A549 (cell line): Measurements from ENCODE around the gene C16orf92. TPM values are rescaled to one million over a fixed set of nuclear protein-coding genes. Genes with fewer than 3 reads are reported as not detected.

Experiments used
- ATAC-seq, 2 experiments: fragments of 200-7000 bp in 1 of 2; fragments of >200 bp in 1 of 2; cut with Nextera tagmentation in 1 of 2; cut with Tn5 transposase in 1 of 2; 3 replicates each; pipeline versions ENCODE4 v1.8.0 to v1.9.1; 2018 to 2020; ENCODE audit warnings: mild to moderate bottlenecking in 1 of 2, moderate library complexity in 1 of 2
- CTCF ChIA-PET: fragments of 300-600 bp; sonication (Branson Sonifier 250); formaldehyde crosslinking; extraction: SDS; loops from one replicate; lab custom pipeline; 2021; ENCODE audit warnings: antibody characterized with exemption, inconsistent platforms; lab: Yijun Ruan, JAX
- POLR2A ChIA-PET: fragments of 350-600 bp; formaldehyde crosslinking; extraction: SDS; loops from one replicate; lab custom pipeline; 2021; ENCODE audit warnings: antibody characterized with exemption, inconsistent platforms; lab: Yijun Ruan, JAX
- DNase-seq, 2 experiments: peaks; one replicate each; pipeline versions ENCODE4 v3.0.0 to v3.0.0-alpha.2; 2011 to 2016; ENCODE audit warnings: low read depth in 1 of 2, low spot score in 1 of 2
- FAIRE-seq: peaks from 2 replicates; lab custom pipeline; 2011; peaks lifted over from hg19 to GRCh38; lab: Jason Lieb, UNC
- H3K27ac ChIP-seq, 2 experiments: fragments of >200 bp; sonication (Bioruptor Twin); formaldehyde crosslinking; 3 replicates each; pipeline ENCODE4 v1.5.1; 2016 to 2017
- H3K4me1 ChIP-seq: fragments of >200 bp; sonication (Bioruptor Twin); formaldehyde crosslinking; 3 replicates; pipeline ENCODE4 v1.6.1; 2016
- H3K4me2 ChIP-seq: fragments of >200 bp; sonication (Bioruptor Twin); formaldehyde crosslinking; 3 replicates; pipeline ENCODE4 v1.6.1; 2016
- H3K4me3 ChIP-seq: fragments of >200 bp; sonication (Bioruptor Twin); formaldehyde crosslinking; 3 replicates; pipeline ENCODE4 v1.5.1; 2016
- H3K9me3 ChIP-seq: fragments of >200 bp; sonication (Bioruptor Twin); formaldehyde crosslinking; 3 replicates; pipeline ENCODE4 v1.6.1; 2016
- BHLHE40 ChIP-seq: IDR thresholded peaks from 2 replicates; pipeline ENCODE4 v1.6.1; 2012; ENCODE audit warnings: low read depth, low read length, inconsistent platforms
- CBX8 ChIP-seq: fragments of 200-600 bp; sonication (generic); IDR thresholded peaks from 2 replicates; pipeline ENCODE4 v1.6.1; 2016
- CEBPB ChIP-seq, 2 experiments: fragments of >200 bp in 1 of 2; sonication (Bioruptor Twin) in 1 of 2; formaldehyde crosslinking in 1 of 2; IDR thresholded peaks; 2 replicates each; pipeline ENCODE4 v1.6.1; 2012 to 2016
- CHD2 ChIP-seq: fragments of 150-350 bp; IDR thresholded peaks from 2 replicates; pipeline ENCODE4 v1.6.1; 2014; ENCODE audit warnings: low read length; ENCODE audit not compliant: partially characterized antibody
- JUN ChIP-seq, 2 experiments: fragments of >200 bp; sonication (Bioruptor Twin); formaldehyde crosslinking; IDR thresholded peaks; 2 replicates in 1 of 2; 3 replicates in 1 of 2; pipeline ENCODE4 v1.6.1; 2016 to 2017
- JUNB ChIP-seq: fragments of >200 bp; sonication (Bioruptor Twin); formaldehyde crosslinking; IDR thresholded peaks from 2 replicates; pipeline ENCODE4 v1.6.1; 2016
- KDM5A ChIP-seq: fragments of 200-600 bp; sonication (generic); IDR thresholded peaks from 2 replicates; pipeline ENCODE4 v1.6.1; 2016; ENCODE audit warnings: antibody characterized with exemption, mild to moderate bottlenecking
- MAFK ChIP-seq: fragments of 450-650 bp; IDR thresholded peaks from 2 replicates; pipeline ENCODE4 v1.6.1; 2014; ENCODE audit not compliant: partially characterized antibody
- MYC ChIP-seq: IDR thresholded peaks from 2 replicates; pipeline ENCODE4 v1.6.1; 2012; ENCODE audit warnings: mild to moderate bottlenecking, inconsistent platforms, low read length, improper control_type of control experiment, borderline replicate concordance
- NFE2L2 ChIP-seq: fragments of 150-350 bp; conservative IDR thresholded peaks from 2 replicates; pipeline ENCODE4 v1.6.1; 2014; ENCODE audit warnings: low read length
- NR3C1 ChIP-seq: fragments of >200 bp; sonication (Bioruptor Twin); formaldehyde crosslinking; IDR thresholded peaks from 3 replicates; pipeline ENCODE4 v1.6.1; 2017
- POLR2AphosphoS2 ChIP-seq: conservative IDR thresholded peaks from 2 replicates; pipeline ENCODE4 v1.6.1; 2012; ENCODE audit warnings: low read length, improper control_type of control experiment, inconsistent platforms
- RAD21 ChIP-seq, 2 experiments: fragments of >200 bp in 1 of 2; sonication (Bioruptor Twin) in 1 of 2; formaldehyde crosslinking in 1 of 2; IDR thresholded peaks in 1 of 2; conservative IDR thresholded peaks in 1 of 2; 2 replicates in 1 of 2; 3 replicates in 1 of 2; pipeline ENCODE4 v1.6.1; 2012 to 2018; ENCODE audit warnings: inconsistent platforms in 1 of 2
- RARB ChIP-seq: fragments of 250-450 bp; sonication (Bioruptor Pico); IDR thresholded peaks from 2 replicates; pipeline ENCODE4 v1.8.0; 2021; ENCODE audit warnings: mild to moderate bottlenecking, moderate library complexity
- TFCP2L1 ChIP-seq: fragments of 250-450 bp; sonication (Bioruptor Pico); IDR thresholded peaks from 2 replicates; pipeline ENCODE4 v1.5.0; 2021; ENCODE audit warnings: mild to moderate bottlenecking
- WGBS: methylation state at CpG from one replicate; pipeline ENCODE4 v1.1.6; 2017; ENCODE audit errors: missing lambda C conversion rate; 5-methylcytosine and 5-hydroxymethylcytosine counted together
- polyA plus RNA-seq, 4 experiments: library from polyadenylated mRNA; depleted of rRNA in 3 of 4; stranded (reverse); fragments of >200 nt; fragmentation: RNase III in 1 of 4; extraction: RNeasy Plus Mini Kit Qiagen cat#74134 plus additional on column Dnase treatment in 1 of 4; gene quantifications; 2 replicates in 3 of 4; 3 replicates in 1 of 4; pipeline ENCODE4 v1.2.3, GENCODE V29; 2011 to 2017
- TF ChIP-seq, protein P1 (sequence below): IDR thresholded peaks from 2 replicates; pipeline ENCODE4 v1.6.1; 2012
- TF ChIP-seq, protein P2 (sequence below): fragments of 250-450 bp; sonication (Bioruptor Pico); IDR thresholded peaks from 2 replicates; pipeline ENCODE4 v1.5.0; 2021; ENCODE audit warnings: mild to moderate bottlenecking, moderate library complexity, borderline replicate concordance
- TF ChIP-seq, protein P3 (sequence below): fragments of 200-600 bp; sonication (generic); IDR thresholded peaks from 2 replicates; pipeline ENCODE4 v1.6.1; 2016; ENCODE audit warnings: antibody characterized with exemption, mild to moderate bottlenecking, moderate library complexity

The C16orf92 gene
- polyA plus RNA-seq, 2 of the 4 experiments (the other 2 are of a cell fraction) = not detected

GRCh38 chr16:30026449-30026848 is 3.5 kb downstream of the C16orf92 start:
- WGBS = 68% methylated on average over 8 of the region's 18 CpGs
- no peak overlapping the region for H3K4me3 ChIP-seq
- no peak overlapping the region for H3K4me2 ChIP-seq
- no peak overlapping the region for H3K27ac ChIP-seq
- no peaks in the 10 kb centered on the region for H3K9me3 ChIP-seq
- H3K4me1 ChIP-seq = 0 out of 3 replicates have a peak, but pooled peaks cover 6% of the 10 kb centered on the region
- TF ChIP-seq, protein P1, sequence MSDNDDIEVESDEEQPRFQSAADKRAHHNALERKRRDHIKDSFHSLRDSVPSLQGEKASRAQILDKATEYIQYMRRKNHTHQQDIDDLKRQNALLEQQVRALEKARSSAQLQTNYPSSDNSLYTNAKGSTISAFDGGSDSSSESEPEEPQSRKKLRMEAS = no peak
- no peak for TF ChIP-seq JUNB
- no peak for TF ChIP-seq NR3C1
- no peak for TF ChIP-seq CEBPB (IDR thresholded peaks at IDR 0.05)
- TF ChIP-seq CBX8 = no peak
- TF ChIP-seq MYC = no peak
- TF ChIP-seq, protein P2, sequence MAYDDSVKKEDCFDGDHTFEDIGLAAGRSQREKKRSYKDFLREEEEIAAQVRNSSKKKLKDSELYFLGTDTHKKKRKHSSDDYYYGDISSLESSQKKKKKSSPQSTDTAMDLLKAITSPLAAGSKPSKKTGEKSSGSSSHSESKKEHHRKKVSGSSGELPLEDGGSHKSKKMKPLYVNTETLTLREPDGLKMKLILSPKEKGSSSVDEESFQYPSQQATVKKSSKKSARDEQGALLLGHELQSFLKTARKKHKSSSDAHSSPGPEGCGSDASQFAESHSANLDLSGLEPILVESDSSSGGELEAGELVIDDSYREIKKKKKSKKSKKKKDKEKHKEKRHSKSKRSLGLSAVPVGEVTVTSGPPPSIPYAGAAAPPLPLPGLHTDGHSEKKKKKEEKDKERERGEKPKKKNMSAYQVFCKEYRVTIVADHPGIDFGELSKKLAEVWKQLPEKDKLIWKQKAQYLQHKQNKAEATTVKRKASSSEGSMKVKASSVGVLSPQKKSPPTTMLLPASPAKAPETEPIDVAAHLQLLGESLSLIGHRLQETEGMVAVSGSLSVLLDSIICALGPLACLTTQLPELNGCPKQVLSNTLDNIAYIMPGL = no peak
- TF ChIP-seq RARB = no peak
- TF ChIP-seq TFCP2L1 (CRISPR knock-in tag) = no peak
- TF ChIP-seq MAFK = no peak
- no peak for TF ChIP-seq JUN (IDR thresholded peaks at IDR 0.05)
- no peak for TF ChIP-seq BHLHE40
- no peak for TF ChIP-seq NFE2L2
- TF ChIP-seq KDM5A = no peak
- TF ChIP-seq POLR2AphosphoS2 = no peak
- TF ChIP-seq, all 56 proteins: peak for 0
- ChIA-PET CTCF (interaction anchor here (1.1 kb wide), 1 partner anchor 21 kb away, joined by 3 read pairs; no protein-coding TSS in a partner anchor), POLR2A (interaction anchor here (0.6 kb wide), 1 partner anchor 64 kb away, joined by 3 read pairs; no protein-coding TSS in a partner anchor)
- DNase-seq (no peak), ATAC-seq (no peak), FAIRE-seq (no peak)

DNA sequence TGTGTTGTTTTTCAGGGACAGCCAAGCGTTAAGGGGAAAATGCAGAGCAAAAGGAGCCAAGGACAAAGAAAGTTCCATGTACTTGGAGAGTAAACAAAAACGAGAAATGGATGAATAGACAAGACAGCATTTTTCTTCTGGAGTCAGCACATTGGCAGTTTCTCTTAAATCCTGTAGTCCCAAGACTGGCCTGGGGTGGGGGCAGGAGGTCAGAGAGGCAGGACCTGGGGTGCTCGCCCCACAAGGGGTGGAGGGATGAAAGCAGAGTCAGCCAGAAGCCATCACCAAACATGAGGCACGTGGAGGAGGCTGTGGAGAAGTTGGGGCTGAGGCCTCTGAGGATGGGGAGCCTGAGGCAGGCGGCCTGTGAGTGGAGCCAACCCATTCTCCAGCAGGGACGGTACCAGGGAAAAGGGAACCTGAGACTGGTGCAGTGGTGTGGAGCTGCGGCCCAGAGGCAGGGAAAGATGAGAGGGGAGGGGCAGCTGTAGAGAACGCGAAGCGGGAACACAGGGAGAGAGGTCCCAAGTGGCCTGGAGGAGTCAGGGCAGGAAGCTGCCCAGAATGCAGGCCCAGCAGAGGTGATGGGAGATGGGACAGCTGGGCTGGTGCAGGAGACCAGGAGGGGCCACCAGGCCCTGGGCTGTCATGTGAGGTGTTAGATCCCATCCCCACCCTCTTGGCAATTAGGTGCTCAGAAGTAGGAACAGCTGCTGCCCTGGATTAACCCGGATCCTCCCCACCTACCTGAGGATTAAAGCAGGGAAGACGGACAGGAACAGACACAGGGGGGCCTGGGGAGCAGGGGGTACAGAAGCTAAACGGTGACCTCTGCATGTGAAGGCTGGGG is 4.8 kb downstream of the C16orf92 start:
- Histone ChIP-seq H3K9me3 (no peaks in the 10 kb centered on the region), H3K4me3 (no peak overlapping the region), H3K27ac (no peak overlapping the region)
- DNase-seq = no peak
- CTCF ChIA-PET = interaction anchor here (0.6 to 0.8 kb wide), 4 partner anchors 12 to 126 kb away, joined by 3 to 4 read pairs (median 3); no protein-coding TSS in a partner anchor
- TF ChIP-seq MAFK (peak; percentile 4), RAD21 (conservative IDR thresholded peaks at IDR 0.05 in 1 of 2, IDR thresholded peaks at IDR 0.05 in 1 of 2) (no peak)
- TF ChIP-seq, all 56 proteins: peak for 1
- POLR2A ChIA-PET = no interaction called here
- no peak for FAIRE-seq
- Histone ChIP-seq H3K4me2 (no peak overlapping the region), H3K4me1 (0 out of 3 replicates have a peak, but pooled peaks cover 7% of the 10 kb centered on the region)
- ATAC-seq = peak; percentile 18 to 28; a peak in 4 of 6 replicates
- 48% methylated on average over 12 of the region's 13 CpGs for WGBS

GRCh38 chr16:30028438-30029076 is 5.6 kb downstream of the C16orf92 start:
- H3K9me3 ChIP-seq = no peaks in the 10 kb centered on the region
- FAIRE-seq = no peak
- POLR2A ChIA-PET = no interaction called here
- ATAC-seq = peak in 1 of 2 experiments; percentile 33; a peak in 4 of 6 replicates
- H3K4me1 ChIP-seq = 0 out of 3 replicates have a peak, but pooled peaks cover 7% of the 10 kb centered on the region
- no peak for DNase-seq
- WGBS = 29% methylated on average over 18 of the region's 18 CpGs
- H3K27ac ChIP-seq = no peak overlapping the region
- TF ChIP-seq CHD2 = no peak
- TF ChIP-seq POLR2AphosphoS2 = no peak
- TF ChIP-seq, protein P3, sequence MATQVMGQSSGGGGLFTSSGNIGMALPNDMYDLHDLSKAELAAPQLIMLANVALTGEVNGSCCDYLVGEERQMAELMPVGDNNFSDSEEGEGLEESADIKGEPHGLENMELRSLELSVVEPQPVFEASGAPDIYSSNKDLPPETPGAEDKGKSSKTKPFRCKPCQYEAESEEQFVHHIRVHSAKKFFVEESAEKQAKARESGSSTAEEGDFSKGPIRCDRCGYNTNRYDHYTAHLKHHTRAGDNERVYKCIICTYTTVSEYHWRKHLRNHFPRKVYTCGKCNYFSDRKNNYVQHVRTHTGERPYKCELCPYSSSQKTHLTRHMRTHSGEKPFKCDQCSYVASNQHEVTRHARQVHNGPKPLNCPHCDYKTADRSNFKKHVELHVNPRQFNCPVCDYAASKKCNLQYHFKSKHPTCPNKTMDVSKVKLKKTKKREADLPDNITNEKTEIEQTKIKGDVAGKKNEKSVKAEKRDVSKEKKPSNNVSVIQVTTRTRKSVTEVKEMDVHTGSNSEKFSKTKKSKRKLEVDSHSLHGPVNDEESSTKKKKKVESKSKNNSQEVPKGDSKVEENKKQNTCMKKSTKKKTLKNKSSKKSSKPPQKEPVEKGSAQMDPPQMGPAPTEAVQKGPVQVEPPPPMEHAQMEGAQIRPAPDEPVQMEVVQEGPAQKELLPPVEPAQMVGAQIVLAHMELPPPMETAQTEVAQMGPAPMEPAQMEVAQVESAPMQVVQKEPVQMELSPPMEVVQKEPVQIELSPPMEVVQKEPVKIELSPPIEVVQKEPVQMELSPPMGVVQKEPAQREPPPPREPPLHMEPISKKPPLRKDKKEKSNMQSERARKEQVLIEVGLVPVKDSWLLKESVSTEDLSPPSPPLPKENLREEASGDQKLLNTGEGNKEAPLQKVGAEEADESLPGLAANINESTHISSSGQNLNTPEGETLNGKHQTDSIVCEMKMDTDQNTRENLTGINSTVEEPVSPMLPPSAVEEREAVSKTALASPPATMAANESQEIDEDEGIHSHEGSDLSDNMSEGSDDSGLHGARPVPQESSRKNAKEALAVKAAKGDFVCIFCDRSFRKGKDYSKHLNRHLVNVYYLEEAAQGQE = peak; percentile 91
- CTCF ChIA-PET = interaction anchor here (0.6 to 0.8 kb wide), 4 partner anchors 13 to 127 kb away, joined by 3 to 4 read pairs (median 3); no protein-coding TSS in a partner anchor
- H3K4me3 ChIP-seq = no peak overlapping the region
- H3K4me2 ChIP-seq = no peak overlapping the region
